OCI-LY1 (cell line): ENCODE measurements around the gene TMPO.
A peak's percentile ranks its signal among the peaks of the same experiment; 100 is the strongest.
"Not testable (repeated sequence)": the region's sequence is repeated elsewhere in the genome, so short reads cannot be mapped to it uniquely, and the experiment has no call there.

Experiments
- H2AFZ ChIP-seq: fragments of 200-600 bp; sonication (generic), shearing (Covaris generic); 2 replicates; pipeline ENCODE4 v1.6.0; 2014; ENCODE audit warnings: antibody characterized with exemption, mild to moderate bottlenecking, low read length
- H3F3A ChIP-seq: fragments of 200-600 bp; sonication (generic), shearing (Covaris generic); 2 replicates; pipeline ENCODE4 v1.6.0; 2014; ENCODE audit warnings: mild to moderate bottlenecking, antibody characterized with exemption, low read length, moderate library complexity; ENCODE audit not compliant: insufficient read depth
- H3K27ac ChIP-seq: fragments of 200-600 bp; sonication (generic); 2 replicates; pipeline ENCODE4 v1.5.1; 2014; ENCODE audit warnings: low read length, mixed run types, mild to moderate bottlenecking, low read depth; ENCODE audit not compliant: poor library complexity, severe bottlenecking
- H3K27me3 ChIP-seq: fragments of 200-600 bp; sonication (generic); 2 replicates; pipeline ENCODE4 v1.6.0; 2014; ENCODE audit warnings: antibody characterized with exemption, mild to moderate bottlenecking, low read length, moderate library complexity; ENCODE audit not compliant: insufficient read depth
- H3K36me3 ChIP-seq: fragments of 200-600 bp; sonication (generic); 2 replicates; pipeline ENCODE4 v1.6.1; 2014; ENCODE audit warnings: mild to moderate bottlenecking, antibody characterized with exemption, low read length, moderate library complexity, mixed read lengths; ENCODE audit not compliant: insufficient read depth
- H3K4me1 ChIP-seq: fragments of 200-600 bp; sonication (generic); 2 replicates; pipeline ENCODE4 v1.5.1; 2014; ENCODE audit warnings: mild to moderate bottlenecking, low read length, moderate library complexity; ENCODE audit not compliant: insufficient read depth, severe bottlenecking
- H3K4me2 ChIP-seq: fragments of 200-600 bp; sonication (generic), shearing (Covaris generic); 2 replicates; pipeline ENCODE4 v1.6.1; 2014; ENCODE audit warnings: low read length
- H3K4me3 ChIP-seq: fragments of 200-600 bp; sonication (generic); 2 replicates; pipeline ENCODE4 v1.5.1; 2014; ENCODE audit warnings: low read length, low read depth, mild to moderate bottlenecking, mixed read lengths; ENCODE audit not compliant: poor library complexity, severe bottlenecking
- H3K79me2 ChIP-seq: fragments of 200-600 bp; shearing (Covaris generic); 2 replicates; pipeline ENCODE4 v1.6.1; 2016; ENCODE audit warnings: mixed run types, low read length, mixed read lengths; ENCODE audit not compliant: insufficient read depth
- H3K9ac ChIP-seq: fragments of 200-600 bp; sonication (generic), shearing (Covaris generic); 2 replicates; pipeline ENCODE4 v1.6.1; 2014; ENCODE audit warnings: mild to moderate bottlenecking, low read length, mixed read lengths
- H3K9me2 ChIP-seq: fragments of 200-600 bp; sonication (generic), shearing (Covaris generic); 2 replicates; pipeline ENCODE4 v1.6.1; 2014; ENCODE audit warnings: low read depth, mild to moderate bottlenecking, low read length, mixed read lengths
- H3K9me3 ChIP-seq: fragments of 200-600 bp; shearing (Covaris generic); 2 replicates; pipeline ENCODE4 v1.6.1; 2014; ENCODE audit warnings: low read length, mixed read lengths
- H4K20me1 ChIP-seq: fragments of 200-600 bp; sonication (generic), shearing (Covaris generic); 2 replicates; pipeline ENCODE4 v1.6.0; 2016; ENCODE audit warnings: mild to moderate bottlenecking, low read length; ENCODE audit not compliant: insufficient read depth
- EZH2 ChIP-seq: fragments of 200-600 bp; sonication (generic), shearing (Covaris generic); IDR thresholded peaks from 2 replicates; pipeline ENCODE4 v1.8.0; 2017; ENCODE audit warnings: borderline replicate concordance, mixed run types, mild to moderate bottlenecking, antibody characterized with exemption, low read length, moderate library complexity, mixed read lengths
- TF ChIP-seq, protein P1 (sequence below): fragments of 200-600 bp; sonication (generic), shearing (Covaris generic); IDR thresholded peaks from 2 replicates; pipeline ENCODE4 v1.5.1; 2017; ENCODE audit warnings: mild to moderate bottlenecking, antibody characterized with exemption, low read length, moderate library complexity, mixed read lengths

TMPO gene

DNA sequence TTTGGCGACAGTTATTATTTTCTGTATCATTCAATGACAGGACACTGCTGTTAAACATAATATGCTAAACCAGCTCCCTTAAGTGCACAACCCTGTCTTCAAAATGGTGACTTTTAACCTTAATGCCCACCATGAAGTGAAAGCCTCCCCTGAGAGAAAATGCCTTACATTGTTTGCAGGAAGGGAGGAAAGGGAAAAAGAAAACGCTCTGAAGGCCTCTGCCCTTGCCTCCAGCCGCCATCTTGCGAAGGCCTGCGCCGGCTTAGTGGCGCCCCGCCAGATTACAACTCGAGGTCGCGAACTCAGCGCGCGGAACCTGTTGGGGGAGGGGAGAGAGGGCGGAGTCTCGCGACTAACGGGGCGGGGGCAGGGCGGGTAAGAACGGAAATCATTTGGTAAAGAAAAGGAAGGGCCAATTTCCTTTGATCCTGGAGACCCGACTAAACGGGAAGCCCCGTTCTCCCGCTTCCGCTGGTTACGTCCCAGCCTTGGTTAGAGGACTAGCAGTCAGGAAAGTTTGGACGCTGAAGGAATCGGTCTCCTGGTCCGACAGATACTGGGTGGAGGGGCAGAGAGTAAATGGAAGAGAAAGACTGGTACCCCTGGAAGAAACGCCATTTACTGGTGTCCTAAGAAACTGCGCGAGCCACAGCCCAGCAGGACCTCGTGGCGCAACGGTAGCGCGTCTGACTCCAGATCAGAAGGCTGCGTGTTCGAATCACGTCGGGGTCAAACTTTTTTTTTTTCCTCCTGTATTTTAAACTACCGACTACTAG lies 11.6 kb upstream of the TMPO start:
- H3K4me3 ChIP-seq: peak overlapping the region; percentile 65
- no peaks in the 10 kb centered on the region for H3K27me3 ChIP-seq
- peak overlapping the region; percentile 94 for H3K27ac ChIP-seq
- H3K79me2 ChIP-seq: no peaks in the 10 kb centered on the region
- H3K9me2 ChIP-seq: no peaks in the 10 kb centered on the region
- peaks cover 6% of the 10 kb centered on the region for H3K4me1 ChIP-seq
- H3K36me3 ChIP-seq: no peaks in the 10 kb centered on the region
- H2AFZ ChIP-seq: 0 out of 2 replicates have a peak overlapping the region, but pooled peaks have one; percentile 80
- TF ChIP-seq, protein P1, sequence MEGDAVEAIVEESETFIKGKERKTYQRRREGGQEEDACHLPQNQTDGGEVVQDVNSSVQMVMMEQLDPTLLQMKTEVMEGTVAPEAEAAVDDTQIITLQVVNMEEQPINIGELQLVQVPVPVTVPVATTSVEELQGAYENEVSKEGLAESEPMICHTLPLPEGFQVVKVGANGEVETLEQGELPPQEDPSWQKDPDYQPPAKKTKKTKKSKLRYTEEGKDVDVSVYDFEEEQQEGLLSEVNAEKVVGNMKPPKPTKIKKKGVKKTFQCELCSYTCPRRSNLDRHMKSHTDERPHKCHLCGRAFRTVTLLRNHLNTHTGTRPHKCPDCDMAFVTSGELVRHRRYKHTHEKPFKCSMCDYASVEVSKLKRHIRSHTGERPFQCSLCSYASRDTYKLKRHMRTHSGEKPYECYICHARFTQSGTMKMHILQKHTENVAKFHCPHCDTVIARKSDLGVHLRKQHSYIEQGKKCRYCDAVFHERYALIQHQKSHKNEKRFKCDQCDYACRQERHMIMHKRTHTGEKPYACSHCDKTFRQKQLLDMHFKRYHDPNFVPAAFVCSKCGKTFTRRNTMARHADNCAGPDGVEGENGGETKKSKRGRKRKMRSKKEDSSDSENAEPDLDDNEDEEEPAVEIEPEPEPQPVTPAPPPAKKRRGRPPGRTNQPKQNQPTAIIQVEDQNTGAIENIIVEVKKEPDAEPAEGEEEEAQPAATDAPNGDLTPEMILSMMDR: no peak
- H4K20me1 ChIP-seq: no peaks in the 10 kb centered on the region
- peak overlapping the region; percentile 78 for H3K9ac ChIP-seq
- peak overlapping the region; percentile 62 for H3K4me2 ChIP-seq
- H3K9me3 ChIP-seq: no peaks in the 10 kb centered on the region
- no peaks in the 10 kb centered on the region for H3F3A ChIP-seq

DNA sequence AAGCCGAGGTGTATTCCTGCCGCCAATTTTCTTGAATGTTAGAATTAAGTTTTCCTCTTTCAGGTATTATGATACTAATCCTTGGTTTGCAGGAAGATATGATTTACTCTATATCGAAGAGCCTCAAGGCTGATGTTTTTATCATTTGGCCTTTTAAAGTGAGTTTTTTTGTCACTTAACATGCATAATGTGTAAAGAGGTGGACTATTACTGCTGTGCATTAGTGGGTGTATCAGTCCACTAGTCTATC lies 11.1 kb upstream of the TMPO start:
- Histone ChIP-seq H3K27ac (peak overlapping the region; percentile 94), H3K79me2 (no peaks in the 10 kb centered on the region), H3K4me1 (peaks cover 6% of the 10 kb centered on the region), H2AFZ (0 out of 2 replicates have a peak overlapping the region, but pooled peaks have one; percentile 80), H3K9ac (peak overlapping the region; percentile 78), H4K20me1 (no peaks in the 10 kb centered on the region), H3K27me3 (no peaks in the 10 kb centered on the region), H3K4me2 (peak overlapping the region; percentile 62), H3K9me3 (no peaks in the 10 kb centered on the region), H3K4me3 (peak overlapping the region; percentile 65), H3K9me2 (no peaks in the 10 kb centered on the region), H3K36me3 (no peaks in the 10 kb centered on the region), H3F3A (no peaks in the 10 kb centered on the region)
- no peak for TF ChIP-seq EZH2
- TF ChIP-seq, protein P1: no peak

DNA sequence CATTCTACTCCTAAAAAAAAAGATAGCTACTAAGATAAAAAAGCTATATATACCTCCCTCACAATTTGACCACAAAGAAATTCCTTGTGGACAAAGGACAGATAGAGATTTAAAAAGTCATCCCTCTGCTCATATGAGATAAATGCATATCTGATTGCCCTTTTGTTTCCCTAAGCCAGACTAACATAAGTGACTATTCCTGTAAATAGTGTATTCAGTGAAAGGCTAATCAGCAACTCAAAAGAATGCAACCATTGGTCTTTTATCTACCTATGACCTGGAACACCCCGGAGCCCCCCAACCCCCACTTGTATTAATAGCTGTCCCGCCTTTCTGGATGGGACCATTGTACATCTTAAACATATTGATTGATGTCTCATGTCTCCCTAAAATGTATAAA lies 6.3 kb upstream of the TMPO start:
- Histone ChIP-seq H3K9me2 (no peaks in the 10 kb centered on the region), H3K4me2 (no peak overlapping the region), H3K4me1 (peaks cover 15% of the 10 kb centered on the region), H3K27me3 (no peaks in the 10 kb centered on the region), H3K9ac (no peak overlapping the region), H3K9me3 (no peaks in the 10 kb centered on the region), H4K20me1 (no peaks in the 10 kb centered on the region), H3F3A (no peaks in the 10 kb centered on the region), H3K79me2 (peaks cover 1% of the 10 kb centered on the region), H3K4me3 (no peak overlapping the region), H2AFZ (no peak overlapping the region), H3K27ac (no peak overlapping the region), H3K36me3 (peaks cover 10% of the 10 kb centered on the region; the same call in 1 of the 2 replicates)
- TF ChIP-seq EZH2: no peak

DNA sequence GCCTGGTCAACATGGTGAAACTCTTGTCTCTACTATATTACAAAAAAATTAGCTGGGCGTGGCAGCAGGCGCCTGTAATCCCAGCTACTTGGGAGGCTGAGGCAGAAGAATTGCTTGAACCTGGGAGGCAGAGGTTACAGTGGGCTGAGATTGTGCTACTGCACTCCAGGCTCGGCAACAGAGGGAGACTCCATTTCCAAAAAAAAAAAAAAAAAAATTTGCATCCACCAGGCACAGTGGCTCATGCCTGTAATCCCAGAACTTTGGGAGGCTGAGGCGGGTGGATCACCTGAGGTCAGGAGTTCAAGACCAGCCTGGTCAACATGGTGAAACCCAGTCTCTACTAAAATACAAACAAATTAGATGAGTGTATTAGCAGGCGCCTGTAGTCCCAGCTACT lies 3.6 kb upstream of the TMPO start:
- not testable (repeated sequence) for H2AFZ ChIP-seq

More for the DNA sequence above, 3.6 kb upstream of the TMPO start:
- H3K9ac ChIP-seq, H3K4me2 ChIP-seq, H3K4me3 ChIP-seq, H3K9me2 ChIP-seq, H3K9me3 ChIP-seq, H3F3A ChIP-seq, H3K27me3 ChIP-seq, H4K20me1 ChIP-seq, H3K27ac ChIP-seq: not testable (repeated sequence)
- Histone ChIP-seq H3K4me1 (peaks cover 13% of the 10 kb centered on the region), H3K36me3 (peaks cover 12% of the 10 kb centered on the region), H3K79me2 (peaks cover 12% of the 10 kb centered on the region)
